ENCODE data around the gene ANKRD42. TPM values are rescaled to one million over a fixed set of nuclear protein-coding genes. Genes with fewer than 3 reads are reported as not detected.

Gene ANKRD42
- total RNA-seq, 2 donors from 2014 or later: 7.7 to 8.0 TPM

DNA sequence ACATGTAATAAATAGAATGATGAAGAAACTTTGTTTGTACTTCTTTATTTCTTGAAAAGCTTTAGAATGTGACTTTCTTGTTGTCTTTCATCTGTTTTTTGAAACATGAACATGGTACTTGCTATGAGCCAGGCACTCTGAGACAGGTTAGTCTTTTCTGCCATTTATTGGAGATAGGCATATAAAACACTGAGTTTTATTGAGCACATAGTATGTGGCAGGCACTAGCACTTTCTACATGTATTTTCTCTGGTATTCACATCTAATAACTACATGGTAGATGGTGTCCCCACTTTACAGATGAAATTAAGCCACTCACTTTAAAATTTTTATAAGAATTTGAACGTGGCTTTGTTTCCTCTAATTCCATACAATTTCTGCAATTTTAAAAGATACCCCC is 7.7 kb upstream of the ANKRD42 start:
- Histone ChIP-seq H3K9me3 (no peaks in the 10 kb centered on the region), H3K27me3 (no peaks in the 10 kb centered on the region), H3K36me3 (peaks cover 74% of the 10 kb centered on the region), H3K4me3 (no peak overlapping the region), H3K4me1 (no peaks in the 10 kb centered on the region), H3K27ac (no peak overlapping the region)
- TF ChIP-seq, protein P1, sequence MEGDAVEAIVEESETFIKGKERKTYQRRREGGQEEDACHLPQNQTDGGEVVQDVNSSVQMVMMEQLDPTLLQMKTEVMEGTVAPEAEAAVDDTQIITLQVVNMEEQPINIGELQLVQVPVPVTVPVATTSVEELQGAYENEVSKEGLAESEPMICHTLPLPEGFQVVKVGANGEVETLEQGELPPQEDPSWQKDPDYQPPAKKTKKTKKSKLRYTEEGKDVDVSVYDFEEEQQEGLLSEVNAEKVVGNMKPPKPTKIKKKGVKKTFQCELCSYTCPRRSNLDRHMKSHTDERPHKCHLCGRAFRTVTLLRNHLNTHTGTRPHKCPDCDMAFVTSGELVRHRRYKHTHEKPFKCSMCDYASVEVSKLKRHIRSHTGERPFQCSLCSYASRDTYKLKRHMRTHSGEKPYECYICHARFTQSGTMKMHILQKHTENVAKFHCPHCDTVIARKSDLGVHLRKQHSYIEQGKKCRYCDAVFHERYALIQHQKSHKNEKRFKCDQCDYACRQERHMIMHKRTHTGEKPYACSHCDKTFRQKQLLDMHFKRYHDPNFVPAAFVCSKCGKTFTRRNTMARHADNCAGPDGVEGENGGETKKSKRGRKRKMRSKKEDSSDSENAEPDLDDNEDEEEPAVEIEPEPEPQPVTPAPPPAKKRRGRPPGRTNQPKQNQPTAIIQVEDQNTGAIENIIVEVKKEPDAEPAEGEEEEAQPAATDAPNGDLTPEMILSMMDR (IDR thresholded peaks at IDR 0.05): no peak
- DNase-seq (ENCODE audit: low spot score): no peak

DNA sequence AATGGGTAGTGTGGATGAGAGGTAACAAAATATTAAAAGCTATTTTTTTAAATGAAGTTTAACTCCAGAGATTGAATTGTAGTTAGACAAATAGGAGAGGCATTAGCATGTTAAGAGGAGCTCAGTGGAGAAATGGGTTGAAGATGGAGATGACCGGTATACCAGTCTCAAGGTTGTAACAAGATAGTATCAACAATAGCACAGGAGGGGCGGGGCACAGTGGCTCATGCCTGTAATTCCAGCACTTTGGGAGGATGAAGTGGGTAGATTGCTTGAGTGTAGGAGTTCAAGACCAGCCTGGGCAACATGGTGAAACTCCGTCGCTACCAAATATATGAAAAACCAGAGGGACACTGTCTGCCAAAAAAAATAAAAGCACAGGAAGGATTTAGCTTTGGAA is 6.0 kb upstream of the ANKRD42 start:
- Histone ChIP-seq H3K4me1 (peaks cover 0 to 5% of the 10 kb centered on the region in 2 donors), H3K27ac (no peak overlapping the region), H3K4me3 (no peak overlapping the region), H3K36me3 (peaks cover 77% of the 10 kb centered on the region), H3K27me3 (no peaks in the 10 kb centered on the region), H3K9me3 (no peaks in the 10 kb centered on the region)
- no peak for DNase-seq (ENCODE audit: low spot score)
- TF ChIP-seq, protein P1 (IDR thresholded peaks at IDR 0.05): no peak

DNA sequence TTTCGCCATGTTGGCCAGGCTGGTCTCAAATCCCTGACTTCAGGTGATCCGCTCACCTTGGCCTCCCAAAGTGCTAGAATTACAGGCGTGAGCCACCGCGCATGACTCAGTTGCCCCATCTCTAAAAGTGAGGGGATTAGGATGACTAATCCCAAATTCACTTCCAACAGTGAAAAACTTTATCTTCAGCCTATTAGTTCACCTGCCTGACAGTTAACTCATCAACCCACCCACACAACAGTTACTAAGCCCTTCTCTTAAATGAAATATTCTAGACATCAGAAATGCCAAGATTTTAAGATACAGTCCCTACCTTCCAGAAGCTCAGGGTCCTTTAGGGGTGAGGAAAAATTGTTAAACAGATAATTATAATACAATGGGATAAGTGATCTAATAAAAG is 2.0 kb upstream of the ANKRD42 start:
- Histone ChIP-seq H3K4me3 (no peak overlapping the region), H3K27ac (no peak overlapping the region), H3K4me1 (peaks cover 0 to 31% of the 10 kb centered on the region in 2 donors), H3K9me3 (no peaks in the 10 kb centered on the region), H3K27me3 (no peaks in the 10 kb centered on the region), H3K36me3 (peaks cover 42% of the 10 kb centered on the region)
- no peak for DNase-seq (ENCODE audit: low spot score)
- TF ChIP-seq, protein P1 (IDR thresholded peaks at IDR 0.05): no peak

DNA sequence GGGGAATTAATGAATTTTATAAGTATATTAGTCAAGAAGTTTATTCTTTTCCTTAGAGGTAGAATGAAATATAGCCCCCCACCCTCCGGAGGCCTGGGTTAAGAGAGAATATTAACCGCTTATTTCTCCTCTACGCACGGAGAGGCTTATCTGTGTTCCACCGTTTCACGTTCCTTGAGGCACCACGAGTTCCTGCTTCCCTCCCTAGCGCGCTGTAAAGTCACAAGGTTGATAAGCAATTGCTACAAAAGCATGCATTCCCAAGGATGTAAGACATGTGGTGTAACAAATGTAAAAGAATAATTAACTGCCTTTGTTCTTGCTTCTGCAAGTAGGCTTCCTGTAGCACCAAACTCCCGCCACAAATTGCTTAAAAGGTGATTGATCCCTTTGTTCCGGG is 1.5 kb upstream of the ANKRD42 start:
- H3K27me3 ChIP-seq: no peaks in the 10 kb centered on the region
- peaks cover 0 to 31% of the 10 kb centered on the region in 2 donors for H3K4me1 ChIP-seq
- peaks cover 39% of the 10 kb centered on the region for H3K36me3 ChIP-seq
- no peak for DNase-seq (ENCODE audit: low spot score)
- no peaks in the 10 kb centered on the region for H3K9me3 ChIP-seq
- TF ChIP-seq, protein P1 (IDR thresholded peaks at IDR 0.05): no peak
- H3K4me3 ChIP-seq: no peak overlapping the region
- no peak overlapping the region for H3K27ac ChIP-seq

DNA sequence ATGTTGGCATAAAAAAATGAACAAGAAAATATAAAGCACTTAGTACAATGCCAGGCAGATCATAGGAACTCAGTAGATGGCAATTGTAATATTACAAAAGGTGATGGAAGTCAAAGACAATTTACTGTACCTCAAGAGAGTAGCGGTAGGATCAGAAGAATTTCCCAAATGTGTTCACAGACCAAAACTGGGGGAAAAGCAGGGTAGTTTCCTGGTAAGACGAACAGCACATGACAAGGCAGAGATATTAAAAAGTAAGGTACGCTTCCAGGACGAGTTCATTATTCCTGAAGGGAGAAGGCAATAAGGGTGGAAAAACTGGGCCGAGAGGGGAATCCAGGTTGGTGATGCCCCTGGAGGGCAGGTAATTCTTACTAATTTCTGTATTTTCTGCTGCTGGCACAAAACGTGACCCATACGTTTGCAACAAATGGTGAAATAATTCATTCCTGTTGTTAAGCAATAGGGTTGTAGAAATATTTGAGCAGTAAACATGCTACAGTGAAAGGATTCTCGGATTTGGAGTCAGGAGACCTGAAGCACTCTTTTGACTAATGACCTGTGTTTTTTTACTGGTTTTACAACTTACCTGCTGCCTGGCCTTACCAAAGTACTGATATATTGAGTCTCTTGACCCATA is 786 bp upstream of the ANKRD42 start:
- TF ChIP-seq, protein P1 (IDR thresholded peaks at IDR 0.05): no peak
- no peak for DNase-seq (ENCODE audit: low spot score)
- Histone ChIP-seq H3K27me3 (no peaks in the 10 kb centered on the region), H3K36me3 (peaks cover 32% of the 10 kb centered on the region), H3K4me3 (peak overlapping the region; percentile 83 to 94), H3K4me1 (peaks cover 0 to 31% of the 10 kb centered on the region in 2 donors), H3K27ac (peak overlapping the region; percentile 90 to 92), H3K9me3 (no peaks in the 10 kb centered on the region)
